ENCODE data around the gene CDV3.

The CDV3 gene

GRCh38 chr3:133610031-133610430, 36.5 kb downstream of the CDV3 start (continued):
- no peak for TF ChIP-seq PATZ1 (tag by site-specific recombination; IDR thresholded peaks at IDR 0.05)
- TF ChIP-seq ZSCAN30 (tag by site-specific recombination; IDR thresholded peaks at IDR 0.05) = no peak
- TF ChIP-seq REST (tag by site-specific recombination; IDR thresholded peaks at IDR 0.05) = no peak
- TF ChIP-seq TCF7L2 (IDR thresholded peaks at IDR 0.05; ENCODE audit: borderline replicate concordance, low read depth, low read length) = no peak
- TF ChIP-seq ZNF391 (tag by site-specific recombination; IDR thresholded peaks at IDR 0.05; ENCODE audit: borderline replicate concordance, low read depth) = no peak
- no peak for TF ChIP-seq ZNF560 (tag by site-specific recombination; IDR thresholded peaks at IDR 0.05; ENCODE audit: borderline replicate concordance)
- no peak for TF ChIP-seq SALL2 (tag by site-specific recombination; IDR thresholded peaks at IDR 0.05; ENCODE audit: borderline replicate concordance)
- TF ChIP-seq ZNF433 (tag by site-specific recombination; IDR thresholded peaks at IDR 0.05; ENCODE audit: low read depth) = no peak
- no peak for TF ChIP-seq ZNF280D (tag by site-specific recombination; IDR thresholded peaks at IDR 0.05)
- no peak for TF ChIP-seq MZF1 (tag by site-specific recombination; IDR thresholded peaks at IDR 0.05; ENCODE audit: borderline replicate concordance)
- no peak for TF ChIP-seq ZNF416 (tag by site-specific recombination; IDR thresholded peaks at IDR 0.05)
- TF ChIP-seq ZNF585B (tag by site-specific recombination; IDR thresholded peaks at IDR 0.05) = no peak

GRCh38 chr3:133611534-133611933, 38.0 kb downstream of the CDV3 start:
- Histone ChIP-seq H3K4me3 (ENCODE audit: low read depth, low read length) (no peak overlapping the region), H3K9me3 (ENCODE audit: control insufficient read depth, insufficient read depth, low read depth, low read length) (no peaks in the 10 kb centered on the region), H3K4me1 (ENCODE audit: control insufficient read depth, insufficient read depth, low read length) (no peaks in the 10 kb centered on the region), H3K27ac (ENCODE audit: extremely low read depth, low read depth, low read length) (no peak overlapping the region), H3K36me3 (ENCODE audit: control insufficient read depth in 2 of 2, insufficient read depth in 1 of 2, low read length in 2 of 2) (peaks cover 31 to 83% of the 10 kb centered on the region in 2 experiments)
- ChIA-PET CTCF (interaction anchor here (0.7 kb wide), 2 partner anchors 131 to 880 kb away, joined by 3 read pairs; no protein-coding TSS in a partner anchor), POLR2A (no interaction called here)
- no peak for TF ChIP-seq ZFP41 (tag by site-specific recombination; IDR thresholded peaks at IDR 0.05; ENCODE audit: borderline replicate concordance)

- ChIA-PET POLR2A (interaction anchor here (0.7 kb wide), 1 partner anchor 62 kb away, joined by 6 read pairs; no protein-coding TSS in a partner anchor), CTCF (interaction anchor here (0.7 kb wide), 1 partner anchor 151 kb away, joined by 3 read pairs; no protein-coding TSS in a partner anchor)
- no peaks in the 10 kb centered on the region for H3K9me3 ChIP-seq (ENCODE audit: control insufficient read depth, insufficient read depth, low read depth, low read length)
- TF ChIP-seq, protein P1, sequence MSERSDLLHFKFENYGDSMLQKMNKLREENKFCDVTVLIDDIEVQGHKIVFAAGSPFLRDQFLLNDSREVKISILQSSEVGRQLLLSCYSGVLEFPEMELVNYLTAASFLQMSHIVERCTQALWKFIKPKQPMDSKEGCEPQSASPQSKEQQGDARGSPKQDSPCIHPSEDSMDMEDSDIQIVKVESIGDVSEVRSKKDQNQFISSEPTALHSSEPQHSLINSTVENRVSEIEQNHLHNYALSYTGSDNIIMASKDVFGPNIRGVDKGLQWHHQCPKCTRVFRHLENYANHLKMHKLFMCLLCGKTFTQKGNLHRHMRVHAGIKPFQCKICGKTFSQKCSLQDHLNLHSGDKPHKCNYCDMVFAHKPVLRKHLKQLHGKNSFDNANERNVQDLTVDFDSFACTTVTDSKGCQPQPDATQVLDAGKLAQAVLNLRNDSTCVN (tag by site-specific recombination; optimal IDR thresholded peaks at IDR 0.05) = no peak
- TF ChIP-seq GFI1B (tag by site-specific recombination; IDR thresholded peaks at IDR 0.05) (no peak), ZNF747 (tag by site-specific recombination; IDR thresholded peaks at IDR 0.05) (no peak)
- H3K4me1 ChIP-seq (ENCODE audit: control insufficient read depth, insufficient read depth, low read length) = no peaks in the 10 kb centered on the region
- no peak overlapping the region for H3K4me3 ChIP-seq (ENCODE audit: low read depth, low read length)
- H3K27ac ChIP-seq (ENCODE audit: extremely low read depth, low read depth, low read length) = no peak overlapping the region
- peaks cover 53 to 96% of the 10 kb centered on the region in 2 experiments for H3K36me3 ChIP-seq (ENCODE audit: control insufficient read depth in 2 of 2, insufficient read depth in 1 of 2, low read length in 2 of 2)
Measured at GRCh38 chr3:133620066-133620784, 46.7 kb downstream of the CDV3 start.

All from HEK293 (cell line).